H4 (cell line): ENCODE results near the gene PIK3R2. TPM values are rescaled to one million over a fixed set of nuclear protein-coding genes. Genes with fewer than 3 reads are reported as not detected.

Source experiments
- DNase-seq: peaks from one replicate; pipeline ENCODE4 v3.0.0-alpha.2; 2015; ENCODE audit warnings: low spot score
- total RNA-seq: library from RNA; depleted of rRNA; stranded (reverse); fragments of >200 nt; shearing (Covaris generic); gene quantifications from 2 replicates; pipeline ENCODE4 v1.2.3, GENCODE V29; 2014

PIK3R2 gene
- total RNA-seq, 1 experiment from 2014 or later, result 9.8 TPM

DNA sequence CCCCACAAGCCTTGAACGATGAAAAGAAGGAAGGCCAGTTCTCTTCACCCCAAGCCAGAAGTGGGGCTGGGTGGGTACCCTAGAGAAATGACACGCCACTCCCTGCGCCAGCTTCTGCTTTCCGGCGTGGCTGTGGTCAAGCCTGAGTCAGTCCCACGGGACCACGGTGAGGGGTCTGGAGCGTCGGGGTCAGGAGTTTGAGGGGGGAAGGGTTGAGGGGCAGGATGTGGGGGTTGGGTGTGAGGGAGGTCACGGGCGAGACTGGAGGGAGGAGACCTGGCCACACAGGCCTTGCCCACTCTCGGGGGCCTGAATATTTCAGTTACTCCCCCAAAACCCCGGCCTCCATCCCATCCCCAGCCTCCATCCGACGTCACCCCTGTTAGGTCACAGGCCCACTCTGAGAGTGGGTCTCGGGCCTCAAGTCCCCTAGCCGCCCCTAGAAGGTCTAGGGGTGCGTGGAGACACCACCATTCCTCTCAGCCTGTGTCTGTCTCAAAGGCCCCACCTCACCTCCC is 20.1 kb downstream of the PIK3R2 start:
- no peak for DNase-seq

GRCh38 chr19:18173572-18174288 is 20.8 kb downstream of the PIK3R2 start, which contains the start of gene IFI30:
Gene IFI30, plus strand, starts transcription at chr19:18173813. Its CDS starts 29 bp downstream, at chr19:18173842.
- DNase-seq, result peak; percentile 73

DNA sequence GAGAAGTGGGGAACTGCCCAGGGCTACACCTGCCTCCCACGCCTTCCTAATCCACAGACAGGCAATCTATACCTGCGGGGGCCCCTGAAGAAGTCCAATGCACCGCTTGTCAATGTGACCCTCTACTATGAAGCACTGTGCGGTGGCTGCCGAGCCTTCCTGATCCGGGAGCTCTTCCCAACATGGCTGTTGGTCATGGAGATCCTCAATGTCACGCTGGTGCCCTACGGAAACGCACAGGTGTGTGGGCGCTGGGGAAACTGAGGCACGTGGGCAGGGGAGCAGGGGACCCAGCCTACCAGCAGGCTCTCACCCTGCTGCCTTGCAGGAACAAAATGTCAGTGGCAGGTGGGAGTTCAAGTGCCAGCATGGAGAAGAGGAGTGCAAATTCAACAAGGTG is 22.0 kb downstream of the PIK3R2 start:
- no peak for DNase-seq

DNA sequence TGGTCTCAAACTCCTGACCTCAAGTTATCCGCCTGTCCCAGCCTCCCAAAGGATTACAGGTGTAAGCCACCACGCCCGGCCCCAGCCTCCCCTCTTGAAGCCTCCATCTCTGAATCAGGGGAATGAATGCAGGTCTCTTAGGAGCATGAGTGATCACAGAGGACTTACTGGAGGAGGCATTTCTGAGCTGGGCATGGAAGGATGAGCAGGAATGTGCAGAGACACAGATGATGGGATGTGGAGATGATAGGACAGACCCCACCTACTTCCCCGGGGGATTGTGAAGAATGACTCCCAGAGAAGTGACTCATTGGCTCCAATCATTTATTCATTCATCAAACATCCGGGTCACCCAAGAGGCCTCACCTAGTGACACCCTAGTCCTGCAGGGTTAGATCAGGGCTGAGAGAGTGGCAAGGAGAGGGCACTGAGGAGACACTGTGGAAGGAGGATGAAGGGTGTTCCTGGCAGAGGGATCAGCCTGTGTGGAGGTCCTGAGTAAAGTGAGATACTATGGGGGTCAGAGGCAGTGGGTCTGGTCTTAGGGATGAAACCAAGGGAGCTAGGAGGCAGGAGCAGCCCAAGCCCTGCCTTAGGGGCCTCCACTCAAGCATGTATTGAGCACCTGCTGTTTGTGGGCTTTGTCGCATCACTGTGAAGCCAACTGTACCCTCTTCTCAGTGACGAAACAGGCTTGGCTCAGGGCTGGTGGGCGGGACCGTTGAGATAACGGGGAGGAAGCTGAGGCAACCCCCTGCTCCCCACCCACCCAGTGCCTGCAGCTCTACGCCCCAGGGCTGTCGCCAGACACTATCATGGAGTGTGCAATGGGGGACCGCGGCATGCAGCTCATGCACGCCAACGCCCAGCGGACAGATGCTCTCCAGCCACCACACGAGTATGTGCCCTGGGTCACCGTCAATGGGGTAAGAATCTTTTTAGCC is 23.7 kb downstream of the PIK3R2 start:
- DNase-seq, result no peak

DNA sequence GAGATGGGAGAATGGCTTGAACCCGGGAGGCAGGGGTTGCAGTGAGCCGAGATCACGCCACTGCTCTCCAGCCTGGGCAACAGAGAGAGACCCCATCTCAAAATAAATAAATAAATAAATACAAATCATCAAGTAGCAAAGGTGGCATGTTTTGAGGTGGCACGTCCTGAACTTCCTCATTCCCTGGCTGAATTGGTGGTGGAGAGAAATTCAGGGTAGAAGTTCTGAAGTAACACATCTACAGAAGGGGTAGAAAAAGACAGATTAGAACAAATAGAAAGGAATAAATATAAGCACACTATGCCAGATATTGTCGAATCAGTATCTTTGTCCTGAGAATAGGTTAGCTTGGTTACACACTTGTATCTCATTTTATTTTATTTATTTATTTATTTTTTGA is 27.0 kb downstream of the PIK3R2 start:
- DNase-seq, result no peak

GRCh38 chr19:18183529-18183928 is 30.6 kb downstream of the PIK3R2 start:
- DNase-seq, result no peak

- DNase-seq, result no peak
Observed at GRCh38 chr19:18185538-18185937, 32.6 kb downstream of the PIK3R2 start.

GRCh38 chr19:18190278-18190677 is 37.3 kb downstream of the PIK3R2 start:
- no peak for DNase-seq

- DNase-seq, result no peak
Observed at GRCh38 chr19:18191640-18192062, 38.7 kb downstream of the PIK3R2 start.

- DNase-seq, result peak; percentile 100
Observed at GRCh38 chr19:18192673-18193387, 39.9 kb downstream of the PIK3R2 start, which contains the start of gene MPV17L2. Gene MPV17L2, plus strand, starts transcription at chr19:18193218. Its CDS starts 64 bp downstream, at chr19:18193282.

DNA sequence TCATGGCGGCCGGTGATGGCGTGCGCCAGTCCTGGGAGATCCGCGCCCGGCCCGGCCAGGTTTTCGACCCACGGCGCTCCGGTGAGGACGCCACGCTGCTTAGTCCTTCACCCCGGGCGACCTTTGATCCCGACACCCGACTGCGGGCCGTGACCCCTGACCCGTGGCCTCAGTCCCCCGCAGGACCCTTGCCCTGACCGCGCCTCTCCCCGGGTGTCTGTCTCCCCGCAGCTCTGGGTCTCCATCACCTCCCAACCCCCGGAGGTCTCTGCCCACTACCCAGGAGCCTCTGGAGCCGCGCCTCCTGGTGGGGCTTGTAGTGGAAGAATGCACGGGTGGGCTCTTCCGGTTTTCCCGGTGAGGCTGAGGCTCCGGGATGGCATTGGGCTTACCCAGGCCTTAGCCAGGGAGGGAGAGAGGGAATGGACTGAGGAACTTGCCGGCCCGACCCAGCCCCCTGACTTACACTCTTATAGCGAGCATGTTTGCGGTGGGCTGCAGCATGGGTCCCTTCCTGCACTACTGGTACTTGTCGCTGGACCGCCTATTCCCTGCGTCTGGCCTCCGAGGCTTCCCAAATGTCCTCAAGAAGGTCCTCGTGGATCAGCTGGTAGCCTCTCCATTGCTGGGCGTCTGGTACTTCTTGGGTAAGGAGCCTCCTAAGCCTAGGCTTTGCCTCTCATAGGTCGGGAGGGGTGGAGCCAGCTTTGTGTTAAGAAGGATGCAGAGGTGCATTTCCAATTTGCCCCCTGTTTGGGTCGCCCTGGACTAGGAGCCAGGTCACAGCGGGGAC is 40.6 kb downstream of the PIK3R2 start:
- DNase-seq, result no peak

DNA sequence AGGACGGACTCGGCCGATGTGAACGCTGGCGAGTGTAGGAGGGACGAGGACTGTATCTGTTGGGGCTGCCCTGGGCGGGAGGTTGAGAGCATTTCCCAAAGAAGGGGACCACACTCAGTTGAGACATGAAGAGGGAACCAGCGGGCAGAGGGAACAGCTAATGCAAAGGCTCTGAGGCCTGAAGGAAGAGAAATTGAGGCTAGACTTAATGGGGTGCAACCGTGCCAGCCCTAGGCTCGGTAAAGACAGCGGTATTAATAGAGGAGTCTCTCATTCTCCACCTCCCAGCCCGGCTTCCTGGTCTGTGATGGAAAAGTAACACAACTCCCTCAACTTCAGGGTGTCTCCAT is 41.2 kb downstream of the PIK3R2 start:
- DNase-seq, result no peak

GRCh38 chr19:18194554-18195238 is 41.7 kb downstream of the PIK3R2 start:
- no peak for DNase-seq

- no peak for DNase-seq
Observed at GRCh38 chr19:18196511-18196845, 43.5 kb downstream of the PIK3R2 start.

- DNase-seq, result no peak
Observed at GRCh38 chr19:18197306-18197705, 44.3 kb downstream of the PIK3R2 start.

- DNase-seq, result no peak
Observed at GRCh38 chr19:18197941-18198340, 45.0 kb downstream of the PIK3R2 start.

DNA sequence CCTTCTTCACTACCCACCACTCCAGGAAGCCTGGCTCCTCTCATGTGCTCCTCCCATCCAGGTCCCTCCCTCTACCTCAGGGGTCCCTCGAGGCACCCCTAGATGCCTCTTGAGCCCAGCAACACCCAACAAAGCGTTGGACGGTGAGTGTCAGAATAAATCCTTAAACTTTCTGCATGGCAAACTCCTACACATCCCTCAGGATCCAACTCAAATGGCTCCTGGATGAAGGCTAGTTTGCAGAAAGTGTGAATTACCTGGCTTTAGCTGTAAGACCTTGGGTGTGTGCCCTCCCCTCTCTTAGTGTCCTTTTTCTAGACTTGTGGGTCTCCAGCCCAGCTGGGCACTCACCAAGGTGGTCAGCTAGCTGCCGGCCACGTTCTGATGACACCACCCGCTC is 45.4 kb downstream of the PIK3R2 start:
- no peak for DNase-seq

GRCh38 chr19:18202397-18202777 is 49.4 kb downstream of the PIK3R2 start:
- no peak for DNase-seq

DNA sequence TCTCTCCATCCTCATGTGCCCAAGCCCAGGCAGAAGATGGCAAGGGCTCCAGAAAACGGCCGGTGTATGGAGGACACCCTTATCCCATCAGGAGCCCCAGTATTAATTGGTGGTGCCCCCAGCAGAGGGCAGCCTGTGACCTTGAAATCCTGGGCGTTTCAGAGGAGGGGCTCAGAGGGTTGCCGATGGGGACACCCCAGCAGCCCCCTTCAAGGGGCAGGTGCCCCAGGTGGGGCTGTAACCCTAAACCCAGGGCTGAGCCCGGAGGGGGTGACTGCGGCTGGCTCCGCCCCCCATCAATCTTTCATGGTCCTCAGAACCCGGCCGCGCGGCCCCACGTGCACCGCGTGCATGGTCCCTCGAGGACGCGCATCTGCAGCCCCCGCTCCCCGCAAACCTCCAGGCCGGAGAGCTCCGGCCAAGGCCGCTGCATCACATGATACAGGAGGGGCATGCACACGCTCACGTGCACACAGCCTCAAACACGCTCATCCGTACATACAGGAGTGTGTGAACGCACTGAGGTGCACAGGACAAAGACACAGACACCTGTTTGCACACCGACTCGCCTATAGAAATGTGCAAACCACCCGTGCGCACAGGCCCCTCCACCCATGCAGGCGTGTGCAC is 49.9 kb downstream of the PIK3R2 start:
- DNase-seq, result no peak

DNA sequence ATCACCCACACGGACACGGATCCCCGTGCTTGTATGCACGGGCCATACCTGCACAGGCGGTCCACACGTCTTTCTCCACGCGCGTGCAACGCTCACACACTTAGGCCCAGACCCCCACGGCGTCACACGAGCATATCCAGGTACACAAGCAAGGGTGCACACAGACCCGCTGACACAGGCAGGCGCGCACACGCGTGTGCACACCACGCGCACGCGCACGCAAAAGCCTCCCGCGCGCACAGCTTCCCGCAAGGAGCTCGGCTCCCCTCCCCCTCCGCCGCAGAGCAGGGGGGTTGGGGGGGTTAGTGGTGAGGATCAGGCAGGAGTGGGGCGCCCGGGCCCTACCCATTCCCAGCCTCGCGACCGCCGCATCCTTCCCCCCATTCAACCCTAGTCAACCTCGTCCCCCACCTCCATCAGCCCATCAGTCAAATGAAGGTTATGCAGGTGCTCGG is 50.5 kb downstream of the PIK3R2 start:
- DNase-seq, result no peak
